Lung (tissue), 12 donors: Measurements from ENCODE around the gene TMEM131. TPM values are rescaled to one million over a fixed set of nuclear protein-coding genes. Genes with fewer than 3 reads are reported as not detected.

Source experiments
- ATAC-seq: fragments of 200-7000 bp; cut with Tn5 transposase; one replicate; pipeline ENCODE4 v1.9.1; 2020; ENCODE audit warnings: moderate number of reproducible peaks; ENCODE audit not compliant: insufficient read depth, low FRiP score
- DNase-seq, 3 donors: peaks; one replicate each; pipeline ENCODE4 v3.0.0-alpha.2; 2013 to 2017
- H3K27ac ChIP-seq, 2 donors: one replicate each; pipeline ENCODE4 v1.5.1; 2013; ENCODE audit warnings: mild to moderate bottlenecking in 2 of 2, moderate library complexity in 2 of 2, control low read depth in 1 of 2, inconsistent platforms in 1 of 2, low read depth in 1 of 2, low read length in 1 of 2
- H3K27me3 ChIP-seq, 3 donors: one replicate each; pipeline ENCODE4 v1.5.1; 2013; ENCODE audit warnings: low read length in 2 of 3; ENCODE audit not compliant: control insufficient read depth in 3 of 3, insufficient read depth in 3 of 3
- H3K36me3 ChIP-seq, 4 donors: one replicate each; pipeline ENCODE4 v1.5.1; 2013; ENCODE audit warnings: low read length in 4 of 4, mild to moderate bottlenecking in 1 of 4, moderate library complexity in 1 of 4; ENCODE audit not compliant: control insufficient read depth in 4 of 4, insufficient read depth in 4 of 4
- H3K4me1 ChIP-seq, 5 donors: one replicate each; pipeline ENCODE4 v1.5.1; 2013; ENCODE audit warnings: low read length in 5 of 5, mild to moderate bottlenecking in 2 of 5, moderate library complexity in 1 of 5; ENCODE audit not compliant: control insufficient read depth in 5 of 5, insufficient read depth in 5 of 5
- H3K4me3 ChIP-seq: one replicate; pipeline ENCODE4 v1.5.1; 2013; ENCODE audit warnings: mild to moderate bottlenecking, control low read depth, moderate library complexity
- H3K9ac ChIP-seq, 2 donors: one replicate each; pipeline ENCODE4 v1.5.1; 2013; ENCODE audit warnings: low read length in 2 of 2, control low read depth in 1 of 2; ENCODE audit not compliant: insufficient read depth in 1 of 2
- H3K9me3 ChIP-seq, 4 donors: one replicate each; pipeline ENCODE4 v1.5.1; 2013; ENCODE audit warnings: low read length in 3 of 4, mild to moderate bottlenecking in 1 of 4, moderate library complexity in 1 of 4; ENCODE audit not compliant: control insufficient read depth in 4 of 4, insufficient read depth in 3 of 4
- CTCF ChIP-seq: IDR thresholded peaks from 2 replicates; pipeline ENCODE4 v1.5.1; 2012; ENCODE audit warnings: mild to moderate bottlenecking; ENCODE audit errors: control extremely low read depth, extremely low read depth
- WGBS, 2 donors: extraction: QIAGEN DNeasy Blood & Tissue Kit; methylation state at CpG; one replicate each; pipeline ENCODE4 v1.1.7; 2013; 5-methylcytosine and 5-hydroxymethylcytosine counted together
- polyA plus RNA-seq, 2 donors: library from polyadenylated mRNA; stranded (reverse); fragments of 200-250 nt; gene quantifications; one replicate each; pipeline ENCODE4 v1.2.1, GENCODE V29; 2013
- total RNA-seq, 2 donors: library from RNA; depleted of rRNA in 1 of 2; stranded (reverse); fragments of >200 nt in 1 of 2; gene quantifications; one replicate each; pipeline ENCODE4 v1.2.1, GENCODE V29; 2014 to 2021
- donor health status: control.
- donor health status: control.
- donor health status: Bipolar disorder and iron deficiency.
- donor health status: healthy.
- donor health status: DM: yes; HTN: yes; CAD: no.

TMEM131 gene
- total and polyA plus RNA-seq, 4 donors = 9.3 to 54.0 (median 23.7) TPM

GRCh38 chr2:97758131-97758705 is 237.5 kb downstream of the TMEM131 start:
- Histone ChIP-seq H3K9me3 (no peaks in the 10 kb centered on the region), H3K27ac (no peak overlapping the region), H3K4me3 (no peak overlapping the region), H3K36me3 (peaks cover 20 to 60% (median 38%) of the 10 kb centered on the region in 4 donors), H3K27me3 (no peaks in the 10 kb centered on the region), H3K4me1 (peaks cover 0 to 4% (median 0%) of the 10 kb centered on the region in 5 donors), H3K9ac (no peak overlapping the region)
- DNase-seq (no peak), ATAC-seq (no peak)
- no peak for TF ChIP-seq CTCF
- 92 to 97% methylated on average over 1 of the region's 1 CpG for WGBS, 2 donors

GRCh38 chr2:97757062-97757461 is 238.7 kb downstream of the TMEM131 start:
- DNase-seq = no peak
- no peak overlapping the region for H3K27ac ChIP-seq
- no peak overlapping the region for H3K9ac ChIP-seq
- H3K4me3 ChIP-seq = no peak overlapping the region
- peaks cover 15 to 51% (median 35%) of the 10 kb centered on the region in 4 donors for H3K36me3 ChIP-seq
- ATAC-seq = no peak
- H3K4me1 ChIP-seq = peaks cover 0 to 4% (median 0%) of the 10 kb centered on the region in 5 donors
- no peaks in the 10 kb centered on the region for H3K27me3 ChIP-seq
- no peaks in the 10 kb centered on the region for H3K9me3 ChIP-seq
- WGBS, 2 donors = 96% methylated on average over 18 of the region's 18 CpGs
- TF ChIP-seq CTCF = no peak

- Histone ChIP-seq H3K4me1 (peaks cover 0 to 2% (median 0%) of the 10 kb centered on the region in 5 donors), H3K36me3 (peaks cover 13 to 38% (median 28%) of the 10 kb centered on the region in 4 donors)
- 86 to 96% methylated on average over 2 of the region's 2 CpGs for WGBS, 2 donors
Observed at GRCh38 chr2:97755491-97755890, 240.3 kb downstream of the TMEM131 start.

More at GRCh38 chr2:97755491-97755890, 240.3 kb downstream of the TMEM131 start:
- no peak overlapping the region for H3K9ac ChIP-seq
- no peak for DNase-seq
- no peaks in the 10 kb centered on the region for H3K27me3 ChIP-seq
- no peak overlapping the region for H3K4me3 ChIP-seq
- no peaks in the 10 kb centered on the region for H3K9me3 ChIP-seq
- no peak for ATAC-seq
- peak overlapping the region in 1 of 2 donors; percentile 36 for H3K27ac ChIP-seq
- TF ChIP-seq CTCF = no peak
